ENCODE results near the gene ABI2. TPM values are rescaled to one million over a fixed set of nuclear protein-coding genes. Genes with fewer than 3 reads are reported as not detected.
A peak's percentile ranks its signal among the peaks of the same experiment; 100 is the strongest.
"Not testable (repeated sequence)": the region's sequence is repeated elsewhere in the genome, so short reads cannot be mapped to it uniquely, and the experiment has no call there.

The ABI2 gene
- total RNA-seq, result 24.4 and 28.2 TPM in 2 replicates

DNA sequence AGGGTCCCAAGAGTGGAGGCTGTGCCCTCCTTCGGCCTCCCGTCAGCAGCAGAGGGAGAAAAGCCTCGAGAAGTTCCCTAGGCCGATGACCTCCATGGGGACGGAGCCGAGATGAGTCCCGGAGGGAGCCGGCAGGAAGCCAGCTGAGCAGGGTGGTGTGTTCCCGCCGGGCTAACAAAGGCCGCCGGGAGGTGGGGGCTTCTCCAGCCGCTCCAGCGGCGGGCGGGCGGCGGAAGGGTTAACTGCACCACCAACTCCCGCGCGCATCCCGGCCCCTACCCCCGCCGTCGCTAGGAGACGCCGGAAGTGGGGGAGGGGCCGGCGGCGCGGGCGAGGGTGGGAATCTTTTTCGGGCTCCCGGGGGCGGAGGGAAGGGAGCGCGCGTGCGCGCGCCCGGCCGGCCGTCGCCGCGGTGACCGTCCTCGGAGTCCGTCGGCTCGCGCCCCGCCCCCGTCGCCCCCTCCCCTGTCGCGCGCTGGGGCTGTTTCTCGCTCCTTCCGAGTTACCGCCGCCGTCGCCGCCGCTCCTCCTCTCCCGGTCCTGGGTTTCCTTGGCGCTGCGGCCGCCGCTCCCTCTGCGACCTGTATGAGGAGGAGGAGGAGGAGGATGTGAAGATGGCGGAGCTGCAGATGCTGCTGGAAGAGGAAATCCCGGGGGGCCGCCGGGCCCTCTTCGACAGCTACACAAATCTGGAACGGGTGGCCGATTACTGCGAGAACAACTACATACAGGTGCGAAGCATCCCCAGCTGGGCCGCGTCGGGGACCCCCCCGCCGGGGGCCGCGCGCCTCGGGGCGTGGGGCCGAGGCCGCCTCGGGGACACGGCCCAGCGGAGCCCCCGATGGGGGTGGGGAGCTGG lies at the start of gene ABI2:
Gene ABI2, plus strand, starts transcription at position 494 of the 859 bp plus-strand sequence. Its CDS starts 121 bp downstream, at position 615.
- no peak for DNase-seq (ENCODE audit: low read depth)
- peak within 1 kb of the TSS; percentile 60 for H3K4me3 ChIP-seq (ENCODE audit: low read depth, low read length)
- TF ChIP-seq, protein P1, sequence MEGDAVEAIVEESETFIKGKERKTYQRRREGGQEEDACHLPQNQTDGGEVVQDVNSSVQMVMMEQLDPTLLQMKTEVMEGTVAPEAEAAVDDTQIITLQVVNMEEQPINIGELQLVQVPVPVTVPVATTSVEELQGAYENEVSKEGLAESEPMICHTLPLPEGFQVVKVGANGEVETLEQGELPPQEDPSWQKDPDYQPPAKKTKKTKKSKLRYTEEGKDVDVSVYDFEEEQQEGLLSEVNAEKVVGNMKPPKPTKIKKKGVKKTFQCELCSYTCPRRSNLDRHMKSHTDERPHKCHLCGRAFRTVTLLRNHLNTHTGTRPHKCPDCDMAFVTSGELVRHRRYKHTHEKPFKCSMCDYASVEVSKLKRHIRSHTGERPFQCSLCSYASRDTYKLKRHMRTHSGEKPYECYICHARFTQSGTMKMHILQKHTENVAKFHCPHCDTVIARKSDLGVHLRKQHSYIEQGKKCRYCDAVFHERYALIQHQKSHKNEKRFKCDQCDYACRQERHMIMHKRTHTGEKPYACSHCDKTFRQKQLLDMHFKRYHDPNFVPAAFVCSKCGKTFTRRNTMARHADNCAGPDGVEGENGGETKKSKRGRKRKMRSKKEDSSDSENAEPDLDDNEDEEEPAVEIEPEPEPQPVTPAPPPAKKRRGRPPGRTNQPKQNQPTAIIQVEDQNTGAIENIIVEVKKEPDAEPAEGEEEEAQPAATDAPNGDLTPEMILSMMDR (conservative IDR thresholded peaks at IDR 0.05; ENCODE audit: low read depth, low read length), result no peak

DNA sequence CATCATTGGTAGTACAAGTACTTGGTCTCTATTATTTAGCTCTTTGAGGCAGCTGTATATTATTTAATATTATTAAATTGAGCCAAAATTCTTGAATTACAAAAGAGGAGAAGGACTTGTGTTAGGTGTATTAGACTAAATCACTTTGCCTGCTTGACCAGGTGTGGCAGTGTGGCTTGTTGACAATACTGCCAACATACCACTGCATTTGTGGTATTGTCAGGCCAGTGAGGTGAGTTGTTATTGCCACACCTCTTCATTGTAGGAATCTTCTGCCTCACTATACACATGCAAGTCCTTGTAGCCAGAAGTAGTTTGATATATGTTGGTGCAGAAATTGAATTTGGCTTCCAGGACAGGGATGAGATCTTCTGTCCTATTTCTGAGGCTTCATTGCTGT lies 48.9 kb upstream of the ABI2 start:
- no peak overlapping the region for H3K4me3 ChIP-seq (ENCODE audit: low read depth, low read length)
- no peak for DNase-seq (ENCODE audit: low read depth)
- TF ChIP-seq, protein P1 (conservative IDR thresholded peaks at IDR 0.05; ENCODE audit: low read depth, low read length), result no peak

DNA sequence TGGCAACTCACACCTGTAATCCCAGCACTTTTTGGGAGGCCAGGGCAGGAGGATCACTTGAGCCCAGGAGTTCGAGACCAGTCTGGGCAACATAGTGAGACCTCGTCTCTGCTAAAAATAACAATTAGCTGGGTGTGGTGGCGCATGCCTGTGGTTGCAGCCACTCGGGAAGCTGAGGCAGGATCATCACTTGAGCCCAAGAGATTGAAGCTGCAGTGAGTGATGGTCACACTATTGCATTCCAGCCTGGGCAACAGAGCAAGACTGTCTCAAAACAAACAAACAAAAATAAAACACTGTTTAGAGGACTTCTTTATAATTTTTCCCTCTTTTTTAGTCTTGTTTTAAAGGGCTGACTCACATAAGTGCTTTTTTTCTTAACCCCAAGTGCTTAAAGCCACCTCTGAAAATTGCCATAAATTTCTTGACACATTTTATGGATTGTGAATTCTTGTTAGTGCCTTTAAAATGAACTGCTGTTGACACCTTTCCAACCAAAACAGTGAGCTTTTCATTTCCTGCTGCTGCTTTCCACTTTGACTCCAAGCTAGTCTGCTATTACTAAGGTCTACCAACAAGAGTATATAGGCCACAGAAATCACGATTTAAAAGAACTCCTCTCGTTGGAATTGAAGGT lies 47.6 kb upstream of the ABI2 start:
- no peak overlapping the region for H3K4me3 ChIP-seq (ENCODE audit: low read depth, low read length)
- TF ChIP-seq, protein P1 (conservative IDR thresholded peaks at IDR 0.05; ENCODE audit: low read depth, low read length), result no peak
- no peak for DNase-seq (ENCODE audit: low read depth)

DNA sequence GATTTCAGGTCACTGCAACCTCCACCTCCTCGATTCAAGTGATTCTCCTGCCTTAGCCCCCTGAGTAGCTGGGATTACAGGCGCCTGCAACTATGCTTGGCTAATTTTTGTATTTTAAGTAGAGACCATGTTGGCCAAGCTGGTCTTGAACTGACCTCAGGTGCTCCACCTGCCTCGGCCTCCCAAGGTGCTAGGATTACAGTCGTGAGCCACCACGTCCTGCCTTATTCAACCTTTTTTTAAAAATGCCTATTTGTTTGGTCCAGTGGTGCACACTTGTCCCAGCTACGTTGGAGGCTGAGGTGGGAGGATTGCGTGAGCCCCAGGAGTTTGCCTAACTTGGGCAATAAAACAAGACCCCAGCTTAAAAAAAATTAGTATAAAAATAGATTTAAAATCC lies 46.1 kb upstream of the ABI2 start:
- H3K4me3 ChIP-seq (ENCODE audit: low read depth, low read length), result no peak overlapping the region
- TF ChIP-seq, protein P1 (conservative IDR thresholded peaks at IDR 0.05; ENCODE audit: low read depth, low read length), result no peak
- no peak for DNase-seq (ENCODE audit: low read depth)

DNA sequence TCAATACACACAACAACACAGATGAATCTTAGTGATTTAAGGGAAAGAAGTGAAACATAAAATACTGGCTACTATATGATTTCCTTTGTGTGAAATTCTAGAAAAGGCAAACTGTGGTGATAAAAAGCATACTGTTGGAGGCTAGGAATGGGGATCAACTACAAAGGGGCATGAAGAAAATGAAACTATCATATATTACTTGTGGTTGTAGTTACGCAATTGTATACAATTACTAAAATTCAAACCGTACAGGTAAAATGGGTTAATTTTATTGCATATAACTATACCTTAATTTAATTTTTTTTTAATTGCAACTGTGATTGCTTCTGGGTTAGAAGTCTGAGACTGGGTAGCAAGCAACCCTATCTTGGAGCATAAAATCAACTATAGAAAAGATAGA lies 41.7 kb upstream of the ABI2 start:
- DNase-seq (ENCODE audit: low read depth), result no peak
- TF ChIP-seq, protein P1 (conservative IDR thresholded peaks at IDR 0.05; ENCODE audit: low read depth, low read length), result no peak
- H3K4me3 ChIP-seq (ENCODE audit: low read depth, low read length), result no peak overlapping the region

DNA sequence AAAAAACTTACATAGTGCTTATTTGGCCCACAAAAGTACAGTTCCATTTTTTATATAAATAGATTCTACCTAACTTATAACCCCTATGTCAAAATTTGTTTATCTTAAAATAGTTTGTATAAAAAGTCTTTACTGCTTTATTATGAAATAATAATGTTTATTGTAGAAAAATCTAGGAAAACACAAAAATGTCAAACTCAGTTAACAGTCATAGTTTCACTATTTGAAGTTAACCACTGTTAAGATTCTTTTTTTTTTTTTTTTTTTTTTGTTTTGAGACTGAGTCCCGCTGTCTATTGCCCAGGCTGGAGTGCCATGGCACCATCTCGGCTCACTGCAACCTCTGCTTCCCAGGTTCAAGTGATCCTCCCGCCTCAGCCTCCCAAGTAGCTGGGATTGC lies 26.5 kb upstream of the ABI2 start:
- no peak for DNase-seq (ENCODE audit: low read depth)
- TF ChIP-seq, protein P1 (conservative IDR thresholded peaks at IDR 0.05; ENCODE audit: low read depth, low read length), result no peak
- H3K4me3 ChIP-seq (ENCODE audit: low read depth, low read length), result no peak overlapping the region

DNA sequence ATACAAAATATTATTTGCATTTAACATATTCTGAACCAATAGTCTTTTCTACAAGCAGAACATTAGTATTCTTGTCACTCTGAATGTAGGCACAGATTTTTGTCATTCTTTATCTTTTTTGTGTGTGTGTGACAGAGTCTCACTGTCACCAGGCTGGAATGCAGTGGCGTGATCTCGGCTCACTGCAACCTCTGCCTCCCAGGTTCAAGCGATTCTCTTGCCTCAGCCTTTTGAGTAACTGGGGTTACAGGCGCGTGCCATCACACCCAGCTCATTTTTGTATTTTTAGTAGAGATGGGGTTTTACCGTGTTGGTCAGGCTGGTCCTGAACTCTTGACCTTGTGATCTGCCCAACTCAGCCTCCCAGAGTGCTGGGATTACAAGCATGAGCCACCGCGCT lies 25.6 kb upstream of the ABI2 start:
- H3K4me3 ChIP-seq (ENCODE audit: low read depth, low read length); DNase-seq (ENCODE audit: low read depth): not testable (repeated sequence)
